Lower lobe of right lung (tissue), 2 donors: Measurements from ENCODE around the gene GNPDA2. TPM values are rescaled to one million over a fixed set of nuclear protein-coding genes. Genes with fewer than 3 reads are reported as not detected.

Source experiments
- ATAC-seq, 2 donors: fragments of 200-7000 bp; cut with Tn5 transposase; one replicate each; pipeline ENCODE4 v1.9.1; 2020 to 2022; ENCODE audit warnings: mild to moderate bottlenecking in 2 of 2, moderate library complexity in 2 of 2
- DNase-seq: peaks from one replicate; pipeline ENCODE4 v3.0.0-alpha.2; 2020
- H3K27ac ChIP-seq: fragments of 200-600 bp; one replicate; pipeline ENCODE4 v1.8.0; 2022
- H3K27me3 ChIP-seq: fragments of 200-600 bp; one replicate; pipeline ENCODE4 v1.8.0; 2022; ENCODE audit warnings: low read depth
- H3K36me3 ChIP-seq: fragments of 200-600 bp; one replicate; pipeline ENCODE4 v1.8.0; 2022; ENCODE audit warnings: mild to moderate bottlenecking
- H3K4me1 ChIP-seq: fragments of 200-600 bp; one replicate; pipeline ENCODE4 v1.8.0; 2022
- H3K4me3 ChIP-seq: fragments of 200-600 bp; one replicate; pipeline ENCODE4 v1.8.0; 2022; ENCODE audit warnings: mild to moderate bottlenecking
- H3K9me3 ChIP-seq: fragments of 200-600 bp; one replicate; pipeline ENCODE4 v1.8.0; 2022
- intact Hi-C: fragments of 100-400 bp; cut with DNase I; formaldehyde crosslinking; loops from one replicate; pipeline ENCODE4 v1.11.0; 2022
- total RNA-seq: library from RNA; stranded (reverse); fragmentation: NEBNext Ultra II Directional; extraction: Animal tissue kit (Norgen Biotek cat#: 25700); gene quantifications from one replicate; pipeline ENCODE4 v1.2.1, GENCODE V29; 2021
- TF ChIP-seq, protein P1 (sequence below): fragments of 200-600 bp; IDR thresholded peaks from one replicate; pipeline ENCODE4 v1.8.0; 2022; ENCODE audit warnings: antibody characterized with exemption, mild to moderate bottlenecking
- donor health status: DM: no; HTN: yes; CAD: no; lungs with severe emphysema.

The GNPDA2 gene
- total RNA-seq, 1 donor from 2014 or later = 12.7 TPM

- Histone ChIP-seq H3K4me1 (no peaks in the 10 kb centered on the region), H3K36me3 (no peaks in the 10 kb centered on the region), H3K27me3 (no peaks in the 10 kb centered on the region), H3K9me3 (no peaks in the 10 kb centered on the region), H3K27ac (no peak overlapping the region), H3K4me3 (no peak overlapping the region)
- TF ChIP-seq, protein P1, sequence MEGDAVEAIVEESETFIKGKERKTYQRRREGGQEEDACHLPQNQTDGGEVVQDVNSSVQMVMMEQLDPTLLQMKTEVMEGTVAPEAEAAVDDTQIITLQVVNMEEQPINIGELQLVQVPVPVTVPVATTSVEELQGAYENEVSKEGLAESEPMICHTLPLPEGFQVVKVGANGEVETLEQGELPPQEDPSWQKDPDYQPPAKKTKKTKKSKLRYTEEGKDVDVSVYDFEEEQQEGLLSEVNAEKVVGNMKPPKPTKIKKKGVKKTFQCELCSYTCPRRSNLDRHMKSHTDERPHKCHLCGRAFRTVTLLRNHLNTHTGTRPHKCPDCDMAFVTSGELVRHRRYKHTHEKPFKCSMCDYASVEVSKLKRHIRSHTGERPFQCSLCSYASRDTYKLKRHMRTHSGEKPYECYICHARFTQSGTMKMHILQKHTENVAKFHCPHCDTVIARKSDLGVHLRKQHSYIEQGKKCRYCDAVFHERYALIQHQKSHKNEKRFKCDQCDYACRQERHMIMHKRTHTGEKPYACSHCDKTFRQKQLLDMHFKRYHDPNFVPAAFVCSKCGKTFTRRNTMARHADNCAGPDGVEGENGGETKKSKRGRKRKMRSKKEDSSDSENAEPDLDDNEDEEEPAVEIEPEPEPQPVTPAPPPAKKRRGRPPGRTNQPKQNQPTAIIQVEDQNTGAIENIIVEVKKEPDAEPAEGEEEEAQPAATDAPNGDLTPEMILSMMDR = no peak
- DNase-seq = no peak
- ATAC-seq = no peak
- intact Hi-C loops = no loop called here
Measured at GRCh38 chr4:44671636-44672035, 54.7 kb downstream of the GNPDA2 start.

GRCh38 chr4:44670506-44671199 lies 55.7 kb downstream of the GNPDA2 start:
- DNase-seq (no peak), ATAC-seq (no peak)
- TF ChIP-seq, protein P1 = no peak
- no peaks in the 10 kb centered on the region for H3K4me1 ChIP-seq
- H3K36me3 ChIP-seq = no peaks in the 10 kb centered on the region
- intact Hi-C loops = no loop called here
- H3K9me3 ChIP-seq = no peaks in the 10 kb centered on the region
- H3K27me3 ChIP-seq = no peaks in the 10 kb centered on the region
- no peak overlapping the region for H3K4me3 ChIP-seq
- no peak overlapping the region for H3K27ac ChIP-seq

DNA sequence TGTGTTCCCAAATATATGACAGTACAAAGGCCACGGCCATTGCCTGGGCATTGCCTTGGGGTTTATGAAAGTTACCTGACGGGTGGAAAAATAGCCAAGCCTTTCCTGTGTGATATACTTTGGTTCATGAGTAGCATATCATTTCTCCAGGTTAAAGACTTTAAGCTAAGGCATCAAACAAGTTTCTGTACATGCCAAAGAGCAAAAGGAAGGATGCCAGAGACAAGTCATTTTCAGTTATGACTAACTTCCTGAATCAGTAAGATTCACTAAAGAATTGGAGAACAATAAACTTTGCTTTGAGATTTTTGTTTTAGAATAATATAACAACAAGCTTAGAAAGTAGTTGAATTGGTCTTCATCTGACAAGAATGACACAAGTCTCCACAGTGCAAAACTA lies 57.8 kb downstream of the GNPDA2 start:
- TF ChIP-seq, protein P1 = no peak

GRCh38 chr4:44663539-44664263 lies 62.7 kb downstream of the GNPDA2 start:
- no peaks in the 10 kb centered on the region for H3K9me3 ChIP-seq
- H3K4me1 ChIP-seq = no peaks in the 10 kb centered on the region
- no peak overlapping the region for H3K27ac ChIP-seq
- DNase-seq (no peak), ATAC-seq (no peak)
- H3K27me3 ChIP-seq = no peaks in the 10 kb centered on the region
- H3K36me3 ChIP-seq = no peaks in the 10 kb centered on the region
- intact Hi-C loops = no loop called here
- H3K4me3 ChIP-seq = no peak overlapping the region
- TF ChIP-seq, protein P1 = no peak

More for the DNA sequence above, 57.8 kb downstream of the GNPDA2 start:
- Histone ChIP-seq H3K4me3 (no peak overlapping the region), H3K27ac (no peak overlapping the region), H3K4me1 (no peaks in the 10 kb centered on the region), H3K36me3 (no peaks in the 10 kb centered on the region), H3K9me3 (no peaks in the 10 kb centered on the region), H3K27me3 (no peaks in the 10 kb centered on the region)
- DNase-seq = no peak
- no peak for ATAC-seq
- intact Hi-C loops = no loop called here

- Histone ChIP-seq H3K27ac (no peak overlapping the region), H3K27me3 (no peaks in the 10 kb centered on the region), H3K9me3 (no peaks in the 10 kb centered on the region), H3K36me3 (no peaks in the 10 kb centered on the region), H3K4me1 (no peaks in the 10 kb centered on the region), H3K4me3 (no peak overlapping the region)
- TF ChIP-seq, protein P1 = no peak
- DNase-seq = no peak
- intact Hi-C loops = no loop called here
- no peak for ATAC-seq
Measured at GRCh38 chr4:44662623-44663005, 63.7 kb downstream of the GNPDA2 start.
